GM12878 (cell line): ENCODE measurements around the gene PTPRN2.

Source experiments
- FOXK2 ChIP-seq: fragments of 450-650 bp; IDR thresholded peaks from 2 replicates; pipeline ENCODE4 v1.6.1; 2017; ENCODE audit warnings: mild to moderate bottlenecking, moderate library complexity
- KAT2A ChIP-seq: conservative IDR thresholded peaks from 2 replicates; pipeline ENCODE4 v1.6.1; 2011; ENCODE audit warnings: low read depth, low read length; ENCODE audit not compliant: control insufficient read depth

- TF ChIP-seq FOXK2 (no peak), KAT2A (no peak)
These were observed 1034.4 kb downstream of the PTPRN2 start for GRCh38 chr7:157553256-157553655.
